Measurements from ENCODE around the gene KCNJ6.

- TF ChIP-seq EZH2 (IDR thresholded peaks at IDR 0.05; ENCODE audit: borderline replicate concordance) (no peak), CTCF (IDR thresholded peaks at IDR 0.05; ENCODE audit: poor library complexity) (no peak)
These were observed 42.3 kb upstream of the KCNJ6 start for GRCh38 chr21:37958537-37958936.

Measured in hepatocyte (in vitro differentiated cells).